22Rv1 (cell line): ENCODE data around the gene ADAM8.

Source experiments
- ZFX ChIP-seq: fragments of 450-650 bp; IDR thresholded peaks from 2 replicates; pipeline ENCODE4 v1.6.1; 2017; ENCODE audit warnings: antibody characterized with exemption, borderline replicate concordance
- TF ChIP-seq, protein P1 (sequence below): fragments of 450-650 bp; IDR thresholded peaks from 2 replicates; pipeline ENCODE4 v1.5.1; 2017; ENCODE audit warnings: mild to moderate bottlenecking

GRCh38 chr10:133212853-133213494 lies 63.7 kb downstream of the ADAM8 start:
- TF ChIP-seq, protein P1, sequence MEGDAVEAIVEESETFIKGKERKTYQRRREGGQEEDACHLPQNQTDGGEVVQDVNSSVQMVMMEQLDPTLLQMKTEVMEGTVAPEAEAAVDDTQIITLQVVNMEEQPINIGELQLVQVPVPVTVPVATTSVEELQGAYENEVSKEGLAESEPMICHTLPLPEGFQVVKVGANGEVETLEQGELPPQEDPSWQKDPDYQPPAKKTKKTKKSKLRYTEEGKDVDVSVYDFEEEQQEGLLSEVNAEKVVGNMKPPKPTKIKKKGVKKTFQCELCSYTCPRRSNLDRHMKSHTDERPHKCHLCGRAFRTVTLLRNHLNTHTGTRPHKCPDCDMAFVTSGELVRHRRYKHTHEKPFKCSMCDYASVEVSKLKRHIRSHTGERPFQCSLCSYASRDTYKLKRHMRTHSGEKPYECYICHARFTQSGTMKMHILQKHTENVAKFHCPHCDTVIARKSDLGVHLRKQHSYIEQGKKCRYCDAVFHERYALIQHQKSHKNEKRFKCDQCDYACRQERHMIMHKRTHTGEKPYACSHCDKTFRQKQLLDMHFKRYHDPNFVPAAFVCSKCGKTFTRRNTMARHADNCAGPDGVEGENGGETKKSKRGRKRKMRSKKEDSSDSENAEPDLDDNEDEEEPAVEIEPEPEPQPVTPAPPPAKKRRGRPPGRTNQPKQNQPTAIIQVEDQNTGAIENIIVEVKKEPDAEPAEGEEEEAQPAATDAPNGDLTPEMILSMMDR: no peak
- TF ChIP-seq ZFX: no peak
